Omental fat pad (tissue), 4 donors: Measurements from ENCODE around the gene DLG2. TPM values are rescaled to one million over a fixed set of nuclear protein-coding genes. Genes with fewer than 3 reads are reported as not detected.
A peak's percentile ranks its signal among the peaks of the same experiment; 100 is the strongest.
"Not testable (repeated sequence)": the region's sequence is repeated elsewhere in the genome, so short reads cannot be mapped to it uniquely, and the experiment has no call there.

Experiments
- ATAC-seq: fragments of 150-250 bp; one replicate; pipeline ENCODE4 v1.9.1; 2016; ENCODE audit warnings: mild to moderate bottlenecking, moderate library complexity; ENCODE audit not compliant: low FRiP score
- DNase-seq: peaks from one replicate; pipeline ENCODE4 v3.0.0-alpha.2; 2019; ENCODE audit warnings: low spot score
- total RNA-seq, 4 donors: library from RNA; depleted of rRNA; stranded (reverse); fragments of >200 nt; gene quantifications; one replicate each; pipeline ENCODE4 v1.1.0, GENCODE V29; 2016
- TF ChIP-seq, protein P1 (sequence below), 3 donors: fragments of 450-650 bp; IDR thresholded peaks; one replicate each; pipeline ENCODE4 v1.5.1; 2016 to 2017; ENCODE audit warnings: antibody characterized with exemption in 3 of 3, mild to moderate bottlenecking in 3 of 3, moderate library complexity in 2 of 3

Gene DLG2
- total RNA-seq, 4 donors from 2014 or later: 4.8 to 13.2 (median 8.1) TPM

DNA sequence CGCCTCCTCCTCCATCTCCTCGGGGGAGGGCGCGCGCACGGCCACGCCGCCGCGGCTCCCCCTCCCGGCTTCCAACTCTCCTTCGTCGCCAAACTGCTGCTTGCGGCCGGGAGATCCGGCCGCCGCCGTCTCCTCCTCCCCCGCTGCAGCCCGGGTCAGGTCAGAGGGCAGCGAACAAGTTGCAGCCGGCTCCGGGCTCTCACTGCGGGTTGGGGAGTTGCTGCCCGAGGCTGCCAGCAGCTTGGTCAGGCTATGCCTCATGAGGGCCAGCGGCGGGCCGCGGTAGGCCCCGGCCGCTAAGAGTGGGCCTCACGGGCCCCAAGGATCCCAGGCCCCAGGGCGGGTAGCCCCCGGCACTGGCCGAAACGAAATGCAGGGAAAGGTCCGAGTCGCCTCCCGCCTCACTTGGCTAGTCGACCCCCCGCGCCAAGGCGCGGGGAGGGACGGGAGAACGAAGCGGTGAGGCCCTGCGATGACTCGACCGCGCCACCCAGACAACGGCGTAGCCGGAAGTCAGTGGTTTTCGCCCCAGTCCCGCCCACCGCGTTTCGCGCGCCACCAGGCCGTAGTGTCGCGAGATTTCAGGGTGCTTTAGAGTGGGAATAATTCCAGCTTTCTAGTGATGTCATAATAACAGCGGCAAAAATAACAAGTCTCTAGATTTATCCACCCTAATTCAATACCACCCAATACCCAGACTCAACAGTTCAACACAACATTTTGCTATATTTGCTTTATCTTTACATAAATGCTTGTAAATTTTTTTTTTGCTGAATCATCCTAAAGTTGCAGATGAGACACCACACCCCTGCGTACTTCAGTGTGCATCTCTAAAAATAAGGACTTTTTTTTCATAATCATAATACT is 37.7 kb upstream of the DLG2 start, which contains the start of gene CREBZF:
TSS of gene CREBZF (minus strand) at position 515 of the 867 bp plus-strand sequence. CDS start at position 261, 254 bp downstream.
- DNase-seq (peak; percentile 91), ATAC-seq (peak; percentile 96)
- TF ChIP-seq, protein P1, sequence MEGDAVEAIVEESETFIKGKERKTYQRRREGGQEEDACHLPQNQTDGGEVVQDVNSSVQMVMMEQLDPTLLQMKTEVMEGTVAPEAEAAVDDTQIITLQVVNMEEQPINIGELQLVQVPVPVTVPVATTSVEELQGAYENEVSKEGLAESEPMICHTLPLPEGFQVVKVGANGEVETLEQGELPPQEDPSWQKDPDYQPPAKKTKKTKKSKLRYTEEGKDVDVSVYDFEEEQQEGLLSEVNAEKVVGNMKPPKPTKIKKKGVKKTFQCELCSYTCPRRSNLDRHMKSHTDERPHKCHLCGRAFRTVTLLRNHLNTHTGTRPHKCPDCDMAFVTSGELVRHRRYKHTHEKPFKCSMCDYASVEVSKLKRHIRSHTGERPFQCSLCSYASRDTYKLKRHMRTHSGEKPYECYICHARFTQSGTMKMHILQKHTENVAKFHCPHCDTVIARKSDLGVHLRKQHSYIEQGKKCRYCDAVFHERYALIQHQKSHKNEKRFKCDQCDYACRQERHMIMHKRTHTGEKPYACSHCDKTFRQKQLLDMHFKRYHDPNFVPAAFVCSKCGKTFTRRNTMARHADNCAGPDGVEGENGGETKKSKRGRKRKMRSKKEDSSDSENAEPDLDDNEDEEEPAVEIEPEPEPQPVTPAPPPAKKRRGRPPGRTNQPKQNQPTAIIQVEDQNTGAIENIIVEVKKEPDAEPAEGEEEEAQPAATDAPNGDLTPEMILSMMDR (IDR thresholded peaks at IDR 0.05): no peak

DNA sequence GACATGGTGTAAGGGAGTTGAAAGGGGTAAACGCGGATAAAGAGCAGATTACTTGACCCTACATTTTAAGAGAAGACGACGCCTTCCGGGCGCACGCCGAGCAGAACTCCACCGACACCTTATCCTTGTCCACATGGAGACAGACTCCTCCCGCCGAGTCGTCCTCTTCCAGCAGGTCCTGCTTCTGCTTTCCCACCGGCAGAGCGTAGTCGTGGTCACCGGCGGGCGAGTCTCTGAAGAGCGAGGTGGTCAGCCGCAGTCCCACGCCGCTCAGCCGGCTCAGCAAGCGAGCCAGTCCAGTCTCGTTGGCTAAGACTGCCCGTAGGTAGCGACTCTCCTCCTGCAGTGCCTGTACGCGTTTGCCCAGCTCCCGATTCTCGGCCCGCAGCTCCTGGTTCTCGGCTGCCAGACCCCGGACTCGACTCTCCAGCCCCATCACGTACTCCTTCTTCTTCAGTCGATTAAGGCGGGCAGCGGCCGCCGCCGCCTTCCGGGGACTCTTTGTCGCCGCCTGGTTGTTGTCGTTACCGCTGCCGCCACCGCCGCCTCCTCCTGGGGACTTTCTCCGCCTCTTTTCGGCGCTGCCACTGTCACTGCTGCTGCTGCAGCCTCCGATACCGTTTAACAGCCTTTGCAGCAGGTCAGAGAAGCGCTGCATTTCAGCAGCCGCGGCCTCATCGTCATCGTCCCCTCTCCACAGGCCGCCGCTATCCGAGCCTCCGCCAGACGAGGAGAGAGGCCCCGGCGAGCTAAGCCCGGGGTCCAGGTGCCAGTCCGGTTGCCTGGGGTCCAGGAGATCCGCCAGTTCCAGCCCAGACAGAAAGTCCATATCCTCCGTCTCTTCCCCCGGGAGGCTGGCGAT is 36.8 kb upstream of the DLG2 start:
- TF ChIP-seq, protein P1 (IDR thresholded peaks at IDR 0.05): no peak
- peak; percentile 24 for ATAC-seq
- DNase-seq: peak; percentile 35

DNA sequence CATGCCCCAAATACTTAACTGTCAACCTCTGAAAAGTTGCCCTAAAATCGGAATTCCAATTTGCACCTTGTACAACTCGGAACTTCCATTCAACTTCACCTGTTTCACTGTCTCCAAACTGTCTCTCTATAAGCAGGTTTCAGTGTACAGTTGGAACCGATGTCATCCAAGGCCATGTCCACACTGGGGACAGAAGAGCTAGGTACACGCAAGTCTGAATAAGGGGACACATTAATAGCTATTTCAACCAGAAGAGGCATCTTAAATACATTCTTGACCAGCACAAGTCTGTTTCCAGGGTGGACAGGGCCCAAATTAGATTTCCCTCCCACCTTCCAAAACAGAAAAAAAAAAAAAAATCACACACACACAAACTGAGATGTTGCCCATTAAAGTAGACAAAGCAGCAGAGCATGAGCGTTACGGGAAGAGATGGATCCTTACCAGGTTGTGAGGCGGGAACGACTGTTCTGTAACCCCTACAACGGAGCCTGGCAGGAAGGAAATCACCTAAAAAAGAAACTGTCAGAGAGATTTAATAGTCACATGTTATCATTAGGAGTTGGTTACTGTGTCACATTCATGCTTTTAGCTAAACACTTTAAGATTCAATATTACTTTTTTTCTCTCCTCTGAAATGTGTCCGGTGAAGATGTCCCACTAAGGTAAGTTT is 36.1 kb upstream of the DLG2 start:
- TF ChIP-seq, protein P1 (IDR thresholded peaks at IDR 0.05): no peak
- no peak for DNase-seq
- ATAC-seq: no peak

DNA sequence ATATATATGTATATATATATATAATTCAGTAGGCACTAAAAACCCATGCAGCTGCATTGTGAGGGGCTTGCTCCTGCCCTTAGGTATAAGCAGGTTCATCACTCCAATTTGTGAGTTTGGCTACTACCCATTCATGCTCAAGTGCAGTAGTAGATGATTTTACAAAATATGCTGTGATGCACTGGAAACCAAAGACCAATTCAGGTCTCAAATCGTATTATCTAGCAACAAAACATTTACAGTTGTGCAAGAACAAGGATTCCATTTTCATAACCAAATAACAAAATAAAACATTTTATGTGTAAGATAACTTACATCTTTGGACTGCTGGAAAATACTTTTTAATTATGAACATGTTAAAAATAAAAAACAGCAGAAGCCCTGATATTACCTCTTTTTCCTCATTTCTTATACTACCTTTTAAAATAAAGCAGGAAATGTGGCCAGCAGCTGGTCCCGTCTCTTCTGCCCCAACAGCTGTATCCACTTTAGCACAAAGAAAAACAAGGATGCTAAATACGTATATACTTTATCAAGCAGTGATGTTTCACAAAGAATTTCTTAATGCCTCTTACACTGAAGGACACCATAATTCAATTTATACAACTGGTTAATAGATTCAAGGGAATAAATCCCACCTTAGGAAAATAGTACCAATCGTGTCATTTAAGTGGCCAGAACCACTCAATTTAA is 35.0 kb upstream of the DLG2 start:
- TF ChIP-seq, protein P1 (IDR thresholded peaks at IDR 0.05): no peak
- no peak for ATAC-seq
- DNase-seq: no peak

DNA sequence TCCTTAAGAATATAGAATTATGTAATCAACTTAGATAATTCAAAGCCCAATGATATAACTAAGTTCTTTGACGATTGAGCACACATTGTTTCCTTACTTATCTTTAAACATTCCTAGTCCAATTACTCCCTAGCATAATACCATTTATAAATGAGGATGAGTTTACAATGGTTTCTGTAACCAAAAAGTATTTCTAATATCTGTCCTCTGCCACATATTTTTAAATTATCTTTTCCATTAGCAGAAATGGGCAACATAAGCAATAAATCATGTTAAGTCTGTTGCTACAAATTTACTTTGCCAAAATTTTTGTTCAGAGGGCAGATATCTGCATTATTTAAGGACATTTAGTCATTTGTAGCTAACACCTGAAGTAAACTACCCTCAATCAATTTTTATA is 31.0 kb upstream of the DLG2 start:
- no peak for DNase-seq
- TF ChIP-seq, protein P1 (IDR thresholded peaks at IDR 0.05): no peak
- ATAC-seq: no peak

DNA sequence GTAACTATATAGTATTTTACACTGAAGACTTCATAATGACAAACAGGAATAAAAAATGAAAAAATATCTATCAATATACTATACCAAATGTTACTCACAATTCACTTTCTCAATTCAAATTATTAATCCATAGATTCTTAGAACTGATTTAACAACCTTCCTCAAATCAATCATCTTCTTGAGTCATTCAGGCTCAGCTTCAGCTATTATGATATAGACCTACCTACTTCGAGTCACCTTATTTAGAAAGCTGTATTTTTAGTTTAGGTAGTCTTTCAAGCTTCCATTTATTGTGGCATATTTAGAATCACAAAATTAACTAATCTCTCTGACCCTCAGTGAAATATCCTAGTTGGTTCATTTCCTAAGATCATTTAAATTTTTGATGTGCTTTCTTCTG is 29.6 kb upstream of the DLG2 start:
- no peak for DNase-seq
- TF ChIP-seq, protein P1 (IDR thresholded peaks at IDR 0.05): no peak
- no peak for ATAC-seq

DNA sequence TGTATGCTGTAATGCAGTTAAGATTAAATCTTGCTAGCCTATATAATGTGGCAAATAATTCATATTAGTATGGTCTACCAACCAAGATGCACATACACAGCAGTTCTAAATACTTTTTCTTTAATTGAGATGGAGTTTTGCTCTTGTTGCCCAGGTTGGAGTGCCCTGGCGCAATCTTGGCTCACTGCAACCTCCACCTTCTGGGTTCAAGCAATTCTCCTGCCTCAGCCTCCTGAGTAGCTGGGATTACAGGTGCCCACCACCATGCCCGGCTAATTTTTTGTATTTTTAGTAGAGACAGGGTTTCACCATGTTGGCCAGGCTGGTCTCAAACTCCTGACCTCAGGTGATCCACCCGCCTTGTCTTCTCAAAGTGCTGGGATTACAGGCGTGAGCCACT is 27.2 kb upstream of the DLG2 start:
- ATAC-seq: not testable (repeated sequence)

More for the DNA sequence above, 27.2 kb upstream of the DLG2 start:
- not testable (repeated sequence) for DNase-seq
